ES-I3 (cell line): ENCODE measurements around the gene IFNG.
"Not testable (repeated sequence)": the region's sequence is repeated elsewhere in the genome, so short reads cannot be mapped to it uniquely, and the experiment has no call there.

Experiments
- H3K36me3 ChIP-seq: 2 replicates; pipeline ENCODE4 v1.6.1; 2013; ENCODE audit warnings: mild to moderate bottlenecking, low read length, control low read depth, moderate library complexity; ENCODE audit not compliant: insufficient read depth
- H3K4me1 ChIP-seq: 2 replicates; pipeline ENCODE4 v1.6.1; 2013; ENCODE audit warnings: mild to moderate bottlenecking, control low read depth, low read length; ENCODE audit not compliant: insufficient read depth
- H3K9ac ChIP-seq: 2 replicates; pipeline ENCODE4 v1.6.1; 2013; ENCODE audit warnings: low read depth, mild to moderate bottlenecking, low read length, moderate library complexity
- H3K9me3 ChIP-seq: 2 replicates; pipeline ENCODE4 v1.6.1; 2013; ENCODE audit warnings: mild to moderate bottlenecking, low read length, moderate library complexity; ENCODE audit not compliant: control insufficient read depth, insufficient read depth

Gene IFNG

DNA sequence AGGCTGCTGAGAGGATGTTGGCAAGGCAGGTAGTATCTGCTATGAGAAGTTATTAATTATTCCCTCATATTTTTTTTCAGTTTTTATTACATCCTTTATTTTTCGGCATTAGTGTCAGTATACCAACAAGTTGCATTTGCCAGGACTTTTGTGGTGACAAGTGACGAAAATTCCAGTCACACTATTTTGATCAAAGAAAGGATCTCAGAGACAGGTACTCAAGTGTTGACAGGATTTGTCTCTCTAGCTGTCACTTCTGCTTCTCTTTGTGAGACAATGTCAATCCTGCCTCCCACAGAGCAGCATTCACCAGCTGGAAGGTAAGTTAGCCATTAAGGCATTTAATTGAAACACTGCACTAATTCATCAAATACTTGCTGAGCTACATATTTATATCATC is 18.0 kb upstream of the IFNG start:
- H3K9me3 ChIP-seq = no peaks in the 10 kb centered on the region
- no peak overlapping the region for H3K9ac ChIP-seq
- no peaks in the 10 kb centered on the region for H3K36me3 ChIP-seq
- peaks cover 5% of the 10 kb centered on the region; the same call in 1 of the 2 replicates for H3K4me1 ChIP-seq

DNA sequence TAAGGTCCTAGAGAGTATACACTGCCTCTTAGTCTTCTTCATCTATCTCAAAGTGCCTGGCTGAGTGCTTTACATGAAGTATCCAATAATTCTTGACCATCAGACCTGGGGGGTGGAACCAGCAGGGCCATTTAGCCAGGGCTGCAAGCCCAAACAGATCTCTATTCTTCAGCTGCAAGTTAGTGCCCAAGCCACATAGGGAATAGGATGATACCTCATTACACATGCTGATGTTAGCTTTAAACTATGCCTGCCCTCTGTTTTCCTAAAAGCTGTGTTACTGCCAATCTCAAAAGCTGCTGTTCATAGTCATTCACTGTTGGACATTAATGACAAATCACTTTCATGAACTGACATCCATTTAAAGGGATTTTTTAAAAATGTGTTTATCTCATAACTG is 16.7 kb upstream of the IFNG start:
- Histone ChIP-seq H3K4me1 (peaks cover 5% of the 10 kb centered on the region; the same call in 1 of the 2 replicates), H3K9ac (no peak overlapping the region), H3K9me3 (no peaks in the 10 kb centered on the region), H3K36me3 (no peaks in the 10 kb centered on the region)

DNA sequence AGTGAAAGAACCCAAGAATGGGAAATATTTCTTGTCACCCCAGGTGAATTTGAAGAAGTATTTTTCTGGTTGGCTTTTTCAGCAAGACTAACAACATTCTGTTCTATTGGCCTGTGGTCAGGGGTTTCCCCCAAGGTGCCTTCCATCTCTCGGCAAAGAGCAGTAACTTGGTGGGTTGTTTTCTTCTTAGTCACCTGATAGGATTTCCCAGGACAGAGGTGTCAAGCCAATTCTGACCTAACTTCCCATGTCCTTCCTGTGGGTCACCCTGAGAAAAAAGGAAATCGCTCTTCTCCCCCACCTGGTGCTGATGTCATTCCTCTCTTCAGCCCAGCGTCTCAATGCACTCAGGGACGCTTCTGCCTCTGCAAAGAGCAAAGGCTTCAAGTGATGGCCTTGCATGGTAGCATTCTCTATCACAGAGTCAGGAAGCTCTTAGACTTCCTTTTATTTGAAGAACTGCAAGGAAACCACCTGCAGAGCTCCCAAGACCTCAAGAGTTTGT is 16.1 kb upstream of the IFNG start:
- H3K9me3 ChIP-seq = no peaks in the 10 kb centered on the region
- H3K36me3 ChIP-seq = no peaks in the 10 kb centered on the region
- peaks cover 5% of the 10 kb centered on the region; the same call in 1 of the 2 replicates for H3K4me1 ChIP-seq
- H3K9ac ChIP-seq = no peak overlapping the region

DNA sequence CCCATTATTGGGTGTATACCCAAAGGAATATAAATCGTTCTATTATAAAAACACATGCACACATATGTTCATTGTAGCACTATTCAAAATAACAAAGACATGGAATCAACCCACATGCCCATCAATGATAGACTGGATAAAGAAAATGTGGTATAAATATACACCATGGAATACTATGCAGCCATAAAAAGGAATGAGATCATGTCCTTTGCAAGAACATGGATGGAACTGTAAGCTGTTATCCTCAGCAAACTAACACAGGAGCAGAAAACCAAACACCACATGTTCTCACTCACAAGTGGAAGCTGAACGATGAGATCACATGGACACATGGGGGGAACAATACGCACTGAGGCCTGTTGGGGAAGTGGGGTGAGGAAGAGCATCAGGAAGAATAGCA is 15.2 kb upstream of the IFNG start:
- not testable (repeated sequence) for H3K36me3 ChIP-seq, H3K9me3 ChIP-seq, H3K4me1 ChIP-seq, H3K9ac ChIP-seq

DNA sequence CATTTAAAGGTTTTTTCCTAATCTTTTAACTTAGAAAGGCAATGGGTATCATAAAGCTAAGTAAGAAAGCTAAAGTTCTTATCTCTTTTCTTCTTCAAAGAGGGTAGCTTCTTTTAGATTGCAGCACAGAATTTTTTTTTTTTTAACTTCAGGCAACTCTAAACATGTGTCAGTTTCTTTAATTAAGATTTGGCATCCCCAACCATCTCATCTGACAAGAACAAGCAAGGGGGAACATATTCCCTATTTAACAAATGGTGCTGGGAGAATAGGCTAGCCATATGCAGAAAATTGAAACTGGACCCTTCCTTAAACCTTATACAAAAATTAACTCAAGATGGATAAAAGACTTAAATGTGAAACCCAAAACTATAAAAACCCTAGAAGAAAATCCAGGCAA is 14.3 kb upstream of the IFNG start:
- peaks cover 5% of the 10 kb centered on the region; the same call in 1 of the 2 replicates for H3K4me1 ChIP-seq
- no peaks in the 10 kb centered on the region for H3K36me3 ChIP-seq
- no peaks in the 10 kb centered on the region for H3K9me3 ChIP-seq
- no peak overlapping the region for H3K9ac ChIP-seq

DNA sequence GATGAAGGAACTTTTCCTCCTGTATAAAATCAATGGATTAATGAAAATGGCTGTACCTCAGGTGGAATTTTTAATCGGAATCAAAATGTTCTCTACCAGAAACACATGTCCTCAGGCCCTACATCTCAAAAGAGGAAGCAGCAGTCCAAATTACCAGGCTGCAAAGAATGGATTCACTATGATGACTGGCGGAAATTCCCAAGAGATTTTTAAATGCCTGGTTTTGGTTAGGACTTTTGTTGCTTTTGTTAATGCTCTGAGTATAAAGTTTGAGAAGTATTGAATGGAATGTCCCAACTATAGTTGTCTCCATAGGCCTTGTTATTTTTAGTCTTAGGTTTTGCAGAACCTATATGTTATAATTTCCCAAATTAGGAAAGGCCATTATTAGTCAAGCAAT is 11.2 kb upstream of the IFNG start:
- H3K4me1 ChIP-seq = peaks cover 2% of the 10 kb centered on the region; the same call in 1 of the 2 replicates
- H3K9ac ChIP-seq = no peak overlapping the region
- H3K9me3 ChIP-seq = no peaks in the 10 kb centered on the region
- no peaks in the 10 kb centered on the region for H3K36me3 ChIP-seq

DNA sequence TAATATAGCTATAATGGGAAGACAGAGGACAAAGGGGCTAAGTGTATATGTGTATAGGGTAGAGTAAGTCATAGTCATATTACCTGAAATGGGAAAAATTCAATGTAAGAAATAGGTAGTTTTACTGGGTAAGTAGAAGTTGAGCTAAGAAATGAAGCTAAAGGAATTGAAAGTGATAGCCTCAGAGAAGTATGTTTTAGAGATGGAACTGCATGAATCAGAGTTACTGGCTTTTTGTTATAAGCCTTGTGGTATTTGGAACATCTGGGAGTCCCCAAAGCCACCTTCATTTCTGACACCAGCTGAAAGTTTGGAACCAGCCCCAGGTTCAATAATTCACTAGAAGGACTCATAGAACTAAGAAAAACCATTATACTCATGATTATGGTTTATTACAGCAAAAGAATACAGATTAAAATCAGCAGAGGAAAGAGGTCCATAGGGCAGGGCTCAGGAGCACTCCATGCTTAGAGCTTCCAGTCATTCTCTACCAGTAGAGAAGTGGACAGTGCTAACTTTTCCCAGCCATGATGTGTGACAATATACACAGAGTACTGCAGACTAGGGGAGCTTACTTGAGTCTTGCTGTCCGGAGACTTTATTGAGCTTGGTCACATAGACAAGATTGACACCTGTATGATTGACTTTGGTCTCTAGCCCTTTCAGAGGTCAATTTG is 9.8 kb upstream of the IFNG start:
- Histone ChIP-seq H3K36me3 (no peaks in the 10 kb centered on the region), H3K9ac (no peak overlapping the region), H3K4me1 (no peaks in the 10 kb centered on the region), H3K9me3 (no peaks in the 10 kb centered on the region)

DNA sequence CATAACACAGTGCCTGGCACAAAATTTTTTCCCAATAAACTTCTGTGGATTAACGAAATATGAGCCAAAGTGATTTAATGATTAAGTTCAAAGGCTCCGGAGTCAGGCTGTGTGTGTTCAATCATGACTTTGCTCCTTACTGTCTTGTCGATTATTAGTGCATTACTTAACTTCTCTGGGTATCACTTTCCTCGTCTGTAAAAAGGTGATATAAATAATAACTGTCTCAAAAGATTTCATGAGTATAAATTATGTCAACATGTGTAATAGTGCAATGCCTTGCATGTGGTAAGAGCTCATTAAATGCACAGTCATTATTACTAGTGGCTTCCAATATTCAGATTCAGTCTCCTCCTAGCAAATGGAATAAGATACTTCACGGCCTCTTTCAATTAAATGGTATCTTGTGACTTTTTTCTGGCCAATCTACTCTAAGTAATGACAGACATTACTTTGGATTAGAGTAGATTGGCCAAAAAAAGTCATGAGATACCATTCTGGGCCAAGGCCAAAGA is 6.8 kb upstream of the IFNG start:
- H3K9ac ChIP-seq = no peak overlapping the region
- no peaks in the 10 kb centered on the region for H3K4me1 ChIP-seq
- no peaks in the 10 kb centered on the region for H3K36me3 ChIP-seq
- no peaks in the 10 kb centered on the region for H3K9me3 ChIP-seq

DNA sequence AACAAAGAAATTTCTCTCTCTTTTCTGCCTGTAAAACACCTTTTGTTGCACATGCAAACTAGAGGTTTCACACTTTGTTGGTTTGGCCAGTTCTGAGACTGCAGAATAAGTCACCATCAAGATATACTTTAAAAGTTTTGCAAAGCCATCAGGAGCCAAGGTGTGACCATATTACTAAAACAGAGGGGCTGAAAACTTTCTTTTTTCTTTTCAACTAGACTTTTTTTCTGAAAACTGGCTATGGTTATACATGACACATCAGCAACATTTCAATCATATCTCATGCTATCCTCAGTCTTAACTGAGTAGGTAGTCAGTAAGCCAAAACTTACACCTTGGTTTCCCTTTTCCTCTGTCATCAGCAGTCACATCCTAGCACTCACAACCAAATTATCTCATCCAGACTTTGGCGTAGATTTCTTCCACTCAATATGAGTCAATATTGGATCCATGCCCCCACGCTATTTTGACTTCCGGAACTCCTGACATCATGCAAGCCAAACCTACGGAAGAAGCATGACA is 4.1 kb upstream of the IFNG start:
- no peaks in the 10 kb centered on the region for H3K4me1 ChIP-seq

DNA sequence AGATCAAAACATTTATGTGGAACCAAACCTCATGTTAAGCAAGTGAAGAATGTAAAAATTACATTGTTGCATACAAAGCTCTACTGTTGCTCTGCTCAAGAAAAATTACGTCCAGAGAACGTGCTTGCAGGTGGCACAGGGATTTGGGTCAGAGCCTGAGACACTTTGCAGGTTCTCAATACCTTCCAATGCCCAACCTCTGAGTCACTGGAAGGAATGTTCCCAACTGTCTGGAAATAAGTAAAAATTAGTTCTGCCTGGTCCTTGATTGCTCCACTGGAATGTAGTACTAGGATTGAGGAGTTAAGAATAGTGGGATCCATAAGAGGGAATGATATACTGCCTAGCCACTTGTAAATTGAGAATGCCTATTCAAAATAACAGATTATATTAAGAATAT is 2.8 kb upstream of the IFNG start:
- Histone ChIP-seq H3K9me3 (no peaks in the 10 kb centered on the region), H3K9ac (no peak overlapping the region), H3K4me1 (no peaks in the 10 kb centered on the region), H3K36me3 (no peaks in the 10 kb centered on the region)

More for the DNA sequence above, 4.1 kb upstream of the IFNG start:
- Histone ChIP-seq H3K9ac (no peak overlapping the region), H3K36me3 (no peaks in the 10 kb centered on the region), H3K9me3 (no peaks in the 10 kb centered on the region)

DNA sequence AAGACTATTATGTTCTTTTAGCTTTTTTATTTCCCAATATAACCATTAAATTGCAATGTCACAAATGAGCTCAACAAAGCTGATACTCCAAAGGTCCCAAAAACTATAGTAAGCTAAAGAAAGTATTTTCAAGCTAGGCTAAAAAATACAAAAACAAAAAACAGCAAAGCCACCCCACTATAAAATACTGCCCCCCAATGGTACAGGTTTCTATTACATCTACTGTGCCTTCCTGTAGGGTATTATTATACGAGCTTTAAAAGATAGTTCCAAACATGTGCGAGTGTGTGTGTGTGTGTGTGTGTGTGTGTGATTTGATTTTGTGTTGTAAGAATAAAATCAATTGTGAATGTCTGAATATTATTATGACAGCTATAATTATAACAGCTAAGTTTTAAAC is 1.1 kb downstream of the IFNG start:
- Histone ChIP-seq H3K36me3 (no peaks in the 10 kb centered on the region), H3K4me1 (no peaks in the 10 kb centered on the region), H3K9me3 (no peaks in the 10 kb centered on the region), H3K9ac (no peak overlapping the region)

DNA sequence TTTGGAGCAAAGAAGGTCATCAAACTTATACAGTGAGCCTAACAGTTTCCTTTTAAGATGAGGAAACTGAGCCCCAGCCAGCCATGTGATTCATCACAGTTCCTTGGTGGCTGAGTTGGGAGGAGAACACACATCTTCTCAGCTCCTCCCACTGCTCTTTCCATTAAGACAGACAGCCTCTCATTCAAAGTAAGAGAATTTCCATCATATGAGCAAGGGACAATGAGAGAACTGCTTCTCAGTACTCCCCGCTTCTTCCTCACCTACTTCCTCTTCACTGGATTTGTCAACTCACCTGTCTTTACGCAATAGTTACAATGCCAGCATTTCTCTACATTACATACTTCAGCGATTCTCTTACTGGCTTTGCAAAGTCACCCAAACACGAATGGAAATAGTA is 2.2 kb downstream of the IFNG start:
- H3K36me3 ChIP-seq = no peaks in the 10 kb centered on the region
- no peaks in the 10 kb centered on the region for H3K4me1 ChIP-seq
- H3K9me3 ChIP-seq = no peaks in the 10 kb centered on the region
- no peak overlapping the region for H3K9ac ChIP-seq

DNA sequence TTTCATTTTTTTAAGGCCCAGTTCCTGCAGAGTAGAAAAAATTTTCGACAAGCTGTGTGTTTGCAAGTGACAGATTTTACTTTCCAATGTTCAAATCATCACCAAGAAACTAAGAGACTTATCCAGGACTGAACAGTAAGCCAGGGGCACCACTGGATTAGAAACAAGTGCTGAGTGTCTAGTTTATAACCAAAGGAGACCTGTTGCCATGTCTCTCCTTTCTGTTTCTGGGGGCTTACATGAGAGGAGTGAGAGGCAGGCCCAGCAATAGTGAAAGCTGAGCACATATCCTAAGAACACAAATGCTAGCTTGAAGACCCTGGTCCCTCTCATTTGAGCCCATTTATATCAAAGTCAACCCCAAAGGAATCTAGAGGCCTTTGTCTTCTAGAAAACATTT is 2.9 kb downstream of the IFNG start:
- no peaks in the 10 kb centered on the region for H3K9me3 ChIP-seq
- H3K36me3 ChIP-seq = no peaks in the 10 kb centered on the region
- H3K4me1 ChIP-seq = no peaks in the 10 kb centered on the region
- H3K9ac ChIP-seq = no peak overlapping the region

DNA sequence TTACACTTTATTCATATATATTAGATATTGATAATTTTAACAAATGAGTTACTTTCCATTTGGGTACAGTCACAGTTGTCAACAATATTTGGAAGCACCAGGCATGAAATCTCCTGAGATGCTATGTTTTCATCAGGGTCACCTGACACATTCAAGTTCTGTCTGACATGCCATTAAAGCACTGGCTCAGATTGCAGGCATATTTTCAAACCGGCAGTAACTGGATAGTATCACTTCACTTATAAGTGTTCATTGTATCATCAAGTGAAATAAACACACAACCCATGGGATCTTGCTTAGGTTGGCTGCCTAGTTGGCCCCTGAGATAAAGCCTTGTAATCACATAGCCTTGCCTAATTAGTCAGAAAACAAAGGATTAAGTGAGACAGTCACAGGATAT is 4.8 kb downstream of the IFNG start:
- Histone ChIP-seq H3K4me1 (no peaks in the 10 kb centered on the region), H3K36me3 (no peaks in the 10 kb centered on the region), H3K9ac (no peak overlapping the region), H3K9me3 (no peaks in the 10 kb centered on the region)

DNA sequence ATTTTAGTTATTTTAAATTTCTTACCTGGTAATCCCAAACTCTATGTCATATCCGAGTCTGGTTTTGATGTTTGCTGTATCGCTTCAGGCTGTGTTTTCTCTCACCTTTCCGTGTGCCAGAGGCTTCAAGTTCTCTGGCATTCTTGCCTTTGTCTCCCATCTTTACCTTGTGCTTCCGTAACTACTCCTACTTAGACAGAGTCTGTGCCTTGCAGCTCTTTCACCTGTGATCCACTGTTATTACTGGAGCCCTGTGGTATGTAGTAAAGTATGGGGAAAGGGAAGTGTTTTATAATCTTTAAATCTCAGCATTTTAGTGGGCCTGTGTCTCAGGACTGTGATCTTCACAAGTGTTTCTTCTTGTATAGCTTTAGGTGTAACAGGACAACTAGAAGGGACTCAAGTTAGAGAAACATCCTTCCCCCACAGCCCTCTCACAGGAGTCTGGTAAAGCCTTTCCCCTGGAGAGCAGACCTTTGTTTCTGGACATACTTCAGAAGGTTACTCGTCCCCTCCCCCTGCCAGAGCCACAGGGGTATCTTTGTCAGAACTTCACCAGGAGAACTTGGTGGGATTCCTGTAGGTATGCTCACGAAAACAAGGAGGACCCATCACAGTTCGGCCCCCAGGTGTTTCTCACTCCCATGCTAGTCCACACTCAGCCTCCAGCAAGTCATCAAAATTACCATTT is 11.1 kb downstream of the IFNG start:
- no peaks in the 10 kb centered on the region for H3K9me3 ChIP-seq
- H3K9ac ChIP-seq = no peak overlapping the region
- H3K36me3 ChIP-seq = no peaks in the 10 kb centered on the region
- H3K4me1 ChIP-seq = peaks cover 14% of the 10 kb centered on the region; the same call in 1 of the 2 replicates
